ENCODE results near the gene CENPN. TPM values are rescaled to one million over a fixed set of nuclear protein-coding genes. Genes with fewer than 3 reads are reported as not detected.

Gene CENPN
- total and polyA plus RNA-seq, 2 of the 13 experiments (the other 11 are each of a cell fraction or from before 2014, with no cell fraction given): 29.7 to 129 TPM

DNA sequence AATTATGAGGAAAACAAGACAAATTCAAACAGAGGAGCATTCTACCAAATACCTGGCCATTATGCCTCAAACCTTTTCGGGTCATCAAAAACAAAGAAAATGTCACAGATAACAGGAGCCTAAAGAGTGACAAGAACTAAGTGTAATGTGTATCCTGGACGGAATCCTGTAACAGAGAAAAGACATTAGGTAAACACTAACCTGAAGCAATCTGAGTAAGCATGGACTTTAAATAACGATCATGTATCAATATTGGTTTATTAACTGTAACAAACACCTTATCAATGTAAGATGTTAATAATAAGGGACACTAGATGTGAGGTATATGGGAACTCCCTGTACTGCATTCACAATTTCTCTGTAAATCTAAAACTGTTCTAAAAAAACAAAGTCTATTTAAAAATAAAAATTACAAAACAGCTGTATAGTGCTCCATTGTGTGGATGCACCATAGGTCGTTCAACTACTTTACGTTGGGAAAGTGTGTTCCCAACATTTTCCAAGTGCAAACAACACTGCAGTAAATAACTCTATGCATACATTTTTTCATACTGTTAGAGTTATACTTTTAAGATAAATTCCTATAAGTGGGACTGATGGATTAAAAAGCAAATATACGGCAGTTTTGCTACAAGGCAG lies 15.1 kb upstream of the CENPN start (continued):
- no peak for TF ChIP-seq ZNF567 (CRISPR knock-in tag; IDR thresholded peaks at IDR 0.05; ENCODE audit: borderline replicate concordance)
- no peak for TF ChIP-seq ZNF354B (CRISPR knock-in tag; IDR thresholded peaks at IDR 0.05)
- 0 out of 2 replicates have a peak, but pooled peaks have one; percentile 42 for TF ChIP-seq YEATS4 (CRISPR knock-in tag; IDR thresholded peaks at IDR 0.05; ENCODE audit: borderline replicate concordance)
- TF ChIP-seq HOXA7 (CRISPR knock-in tag; IDR thresholded peaks at IDR 0.05): no peak
- no peak for TF ChIP-seq MED13 (CRISPR knock-in tag; IDR thresholded peaks at IDR 0.05)
- TF ChIP-seq FOXK1 (CRISPR knock-in tag; IDR thresholded peaks at IDR 0.05; ENCODE audit: borderline replicate concordance, low read depth): peak; percentile 18; the same call in 1 of the 2 replicates
- TF ChIP-seq SATB2 (CRISPR knock-in tag; IDR thresholded peaks at IDR 0.05): peak; percentile 92
- TF ChIP-seq ATF1 (CRISPR knock-in tag; IDR thresholded peaks at IDR 0.05): no peak
- peak; percentile 59; the same call in 1 of the 2 replicates for TF ChIP-seq FOXP1 (IDR thresholded peaks at IDR 0.05)
- peak; percentile 90 for TF ChIP-seq FOXP1 (CRISPR knock-in tag; IDR thresholded peaks at IDR 0.05)
- TF ChIP-seq, protein P1, sequence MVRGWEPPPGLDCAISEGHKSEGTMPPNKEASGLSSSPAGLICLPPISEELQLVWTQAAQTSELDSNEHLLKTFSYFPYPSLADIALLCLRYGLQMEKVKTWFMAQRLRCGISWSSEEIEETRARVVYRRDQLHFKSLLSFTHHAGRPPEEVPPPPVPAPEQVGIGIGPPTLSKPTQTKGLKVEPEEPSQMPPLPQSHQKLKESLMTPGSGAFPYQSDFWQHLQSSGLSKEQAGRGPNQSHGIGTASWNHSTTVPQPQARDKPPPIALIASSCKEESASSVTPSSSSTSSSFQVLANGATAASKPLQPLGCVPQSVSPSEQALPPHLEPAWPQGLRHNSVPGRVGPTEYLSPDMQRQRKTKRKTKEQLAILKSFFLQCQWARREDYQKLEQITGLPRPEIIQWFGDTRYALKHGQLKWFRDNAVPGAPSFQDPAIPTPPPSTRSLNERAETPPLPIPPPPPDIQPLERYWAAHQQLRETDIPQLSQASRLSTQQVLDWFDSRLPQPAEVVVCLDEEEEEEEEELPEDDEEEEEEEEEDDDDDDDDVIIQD (CRISPR knock-in tag; IDR thresholded peaks at IDR 0.05; ENCODE audit: low read depth): peak; percentile 44; the same call in 1 of the 2 replicates
- TF ChIP-seq, protein P2, sequence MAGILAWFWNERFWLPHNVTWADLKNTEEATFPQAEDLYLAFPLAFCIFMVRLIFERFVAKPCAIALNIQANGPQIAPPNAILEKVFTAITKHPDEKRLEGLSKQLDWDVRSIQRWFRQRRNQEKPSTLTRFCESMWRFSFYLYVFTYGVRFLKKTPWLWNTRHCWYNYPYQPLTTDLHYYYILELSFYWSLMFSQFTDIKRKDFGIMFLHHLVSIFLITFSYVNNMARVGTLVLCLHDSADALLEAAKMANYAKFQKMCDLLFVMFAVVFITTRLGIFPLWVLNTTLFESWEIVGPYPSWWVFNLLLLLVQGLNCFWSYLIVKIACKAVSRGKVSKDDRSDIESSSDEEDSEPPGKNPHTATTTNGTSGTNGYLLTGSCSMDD (CRISPR knock-in tag; IDR thresholded peaks at IDR 0.05): no peak
- TF ChIP-seq, protein P3, sequence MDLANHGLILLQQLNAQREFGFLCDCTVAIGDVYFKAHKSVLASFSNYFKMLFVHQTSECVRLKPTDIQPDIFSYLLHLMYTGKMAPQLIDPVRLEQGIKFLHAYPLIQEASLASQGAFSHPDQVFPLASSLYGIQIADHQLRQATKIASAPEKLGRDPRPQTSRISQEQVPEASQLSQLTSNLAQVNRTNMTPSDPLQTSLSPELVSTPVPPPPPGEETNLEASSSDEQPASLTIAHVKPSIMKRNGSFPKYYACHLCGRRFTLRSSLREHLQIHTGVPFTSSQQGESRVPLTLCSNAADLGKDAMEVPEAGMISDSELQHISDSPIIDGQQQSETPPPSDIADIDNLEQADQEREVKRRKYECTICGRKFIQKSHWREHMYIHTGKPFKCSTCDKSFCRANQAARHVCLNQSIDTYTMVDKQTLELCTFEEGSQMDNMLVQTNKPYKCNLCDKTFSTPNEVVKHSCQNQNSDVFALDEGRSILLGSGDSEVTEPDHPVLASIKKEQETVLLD (CRISPR knock-in tag; IDR thresholded peaks at IDR 0.05; ENCODE audit: low read depth): no peak
- TF ChIP-seq ZNF264 (CRISPR knock-in tag; IDR thresholded peaks at IDR 0.05): 0 out of 2 replicates have a peak, but pooled peaks have one; percentile 23
- TF ChIP-seq GFI1 (CRISPR knock-in tag; IDR thresholded peaks at IDR 0.05; ENCODE audit: borderline replicate concordance): peak; percentile 45
- peak; percentile 55 for TF ChIP-seq RARA (CRISPR knock-in tag; IDR thresholded peaks at IDR 0.05)
- TF ChIP-seq ZNF556 (CRISPR knock-in tag; IDR thresholded peaks at IDR 0.05; ENCODE audit: borderline replicate concordance): no peak; the same call in 1 of the 2 replicates
- no peak for TF ChIP-seq ZMAT3 (CRISPR knock-in tag; conservative IDR thresholded peaks at IDR 0.05)
- no peak for TF ChIP-seq HOXA9 (CRISPR knock-in tag; IDR thresholded peaks at IDR 0.05; ENCODE audit: borderline replicate concordance)
- TF ChIP-seq, protein P4, sequence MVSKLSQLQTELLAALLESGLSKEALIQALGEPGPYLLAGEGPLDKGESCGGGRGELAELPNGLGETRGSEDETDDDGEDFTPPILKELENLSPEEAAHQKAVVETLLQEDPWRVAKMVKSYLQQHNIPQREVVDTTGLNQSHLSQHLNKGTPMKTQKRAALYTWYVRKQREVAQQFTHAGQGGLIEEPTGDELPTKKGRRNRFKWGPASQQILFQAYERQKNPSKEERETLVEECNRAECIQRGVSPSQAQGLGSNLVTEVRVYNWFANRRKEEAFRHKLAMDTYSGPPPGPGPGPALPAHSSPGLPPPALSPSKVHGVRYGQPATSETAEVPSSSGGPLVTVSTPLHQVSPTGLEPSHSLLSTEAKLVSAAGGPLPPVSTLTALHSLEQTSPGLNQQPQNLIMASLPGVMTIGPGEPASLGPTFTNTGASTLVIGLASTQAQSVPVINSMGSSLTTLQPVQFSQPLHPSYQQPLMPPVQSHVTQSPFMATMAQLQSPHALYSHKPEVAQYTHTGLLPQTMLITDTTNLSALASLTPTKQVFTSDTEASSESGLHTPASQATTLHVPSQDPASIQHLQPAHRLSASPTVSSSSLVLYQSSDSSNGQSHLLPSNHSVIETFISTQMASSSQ (IDR thresholded peaks at IDR 0.05; ENCODE audit: low read depth): 0 out of 2 replicates have a peak, but pooled peaks have one; percentile 55
- TF ChIP-seq, protein P4 (CRISPR knock-in tag; IDR thresholded peaks at IDR 0.05; ENCODE audit: borderline replicate concordance): no peak; the same call in 1 of the 2 replicates

Data from HepG2 (cell line).